ENCODE results near the gene AAK1.

- TF ChIP-seq EZH2phosphoT487 (IDR thresholded peaks at IDR 0.05; ENCODE audit: borderline replicate concordance, low read length) (no peak), CTCF (IDR thresholded peaks at IDR 0.05; ENCODE audit: low read depth, low read length, poor library complexity, severe bottlenecking) (no peak)
These were observed 186.5 kb downstream of the AAK1 start for GRCh38 chr2:69456950-69457445.

All from DOHH2 (cell line).